H1 (cell line): ENCODE data around the gene NECTIN1. TPM values are rescaled to one million over a fixed set of nuclear protein-coding genes. Genes with fewer than 3 reads are reported as not detected.

ENCODE experiments used
- CTCF ChIA-PET: fragments of 300-600 bp; sonication (Branson Sonifier 250); formaldehyde crosslinking; loops from one replicate; lab custom pipeline; 2021; ENCODE audit not compliant: partially characterized antibody; lab: Charles Lee
- POLR2A ChIA-PET: fragments of 300-600 bp; sonication (Branson Sonifier 250); formaldehyde crosslinking; loops from one replicate; lab custom pipeline; 2021; ENCODE audit warnings: inconsistent platforms; ENCODE audit not compliant: partially characterized antibody; lab: Charles Lee
- DNase-seq, 2 experiments: peaks; one replicate each; pipeline versions ENCODE4 v3.0.0 to v3.0.0-alpha.2; 2010 to 2022; ENCODE audit warnings: low spot score in 2 of 2, low read depth in 1 of 2, mixed read lengths in 1 of 2
- FAIRE-seq: peaks from 2 replicates; lab custom pipeline; 2011; peaks lifted over from hg19 to GRCh38; lab: Jason Lieb, UNC
- H2AFZ ChIP-seq: 2 replicates; pipeline ENCODE4 v1.8.1; 2012; ENCODE audit warnings: low read length, inconsistent platforms
- H2AK5ac ChIP-seq: 2 replicates; pipeline ENCODE4 v1.6.1; 2013; ENCODE audit warnings: low read depth, low read length
- H2BK120ac ChIP-seq: replicated peaks from 2 replicates; pipeline ENCODE3; 2013; ENCODE audit warnings: low read depth, low read length, inconsistent platforms
- H2BK12ac ChIP-seq: 2 replicates; pipeline ENCODE4 v1.6.1; 2013; ENCODE audit warnings: low read depth, low read length
- H2BK15ac ChIP-seq: 2 replicates; pipeline ENCODE4 v1.6.1; 2013; ENCODE audit warnings: low read length
- H2BK20ac ChIP-seq: 2 replicates; pipeline ENCODE4 v1.6.1; 2013; ENCODE audit warnings: low read length
- H2BK5ac ChIP-seq: 2 replicates; pipeline ENCODE4 v1.6.1; 2013; ENCODE audit warnings: low read depth, low read length
- H3K14ac ChIP-seq: 2 replicates; pipeline ENCODE4 v1.6.1; 2013; ENCODE audit warnings: inconsistent platforms; ENCODE audit not compliant: insufficient read length
- H3K18ac ChIP-seq: 2 replicates; pipeline ENCODE4 v1.6.1; 2013; ENCODE audit warnings: low read length; ENCODE audit errors: extremely low read depth
- H3K23ac ChIP-seq: 2 replicates; pipeline ENCODE4 v1.6.1; 2013; ENCODE audit warnings: inconsistent platforms; ENCODE audit not compliant: insufficient read length
- H3K23me2 ChIP-seq: 2 replicates; pipeline ENCODE4 v1.6.1; 2013; ENCODE audit warnings: low read depth, low read length
- H3K27ac ChIP-seq: 2 replicates; pipeline ENCODE4 v1.6.1; 2011; ENCODE audit warnings: low read depth, low read length, inconsistent platforms
- H3K27me3 ChIP-seq, 4 experiments: replicated peaks in 1 of 4; 1 replicate in 1 of 4; 2 replicates in 3 of 4; pipeline versions ENCODE4 v1.6.1 to v1.8.1; 2011 to 2013; ENCODE audit warnings: low read length in 3 of 4, mild to moderate bottlenecking in 3 of 4, inconsistent platforms in 2 of 4, mixed read lengths in 2 of 4, moderate library complexity in 1 of 4; ENCODE audit not compliant: control insufficient read depth in 3 of 4, insufficient read depth in 3 of 4; ENCODE audit errors: extremely low read depth in 1 of 4
- H3K36me3 ChIP-seq, 4 experiments: 2 replicates each; pipeline versions ENCODE4 v1.6.1 to v1.8.1; 2011 to 2013; ENCODE audit warnings: mild to moderate bottlenecking in 4 of 4, low read length in 3 of 4, moderate library complexity in 2 of 4, control low read depth in 1 of 4, inconsistent platforms in 1 of 4; ENCODE audit not compliant: insufficient read depth in 4 of 4, control insufficient read depth in 2 of 4
- H3K4ac ChIP-seq: replicated peaks from 2 replicates; pipeline ENCODE3; 2013; ENCODE audit warnings: low read length, low read depth, mixed read lengths, inconsistent platforms; ENCODE audit not compliant: insufficient read length
- H3K4me1 ChIP-seq, 4 experiments: replicated peaks in 1 of 4; 1 replicate in 1 of 4; 2 replicates in 3 of 4; pipeline versions ENCODE4 v1.6.1 to v1.8.1; 2011 to 2013; ENCODE audit warnings: low read length in 3 of 4, inconsistent platforms in 2 of 4, mixed read lengths in 1 of 4; ENCODE audit not compliant: insufficient read depth in 4 of 4, control insufficient read depth in 3 of 4
- H3K4me2 ChIP-seq, 2 experiments: 2 replicates each; pipeline versions ENCODE4 v1.6.1 to v1.8.1; 2011 to 2013; ENCODE audit warnings: low read depth in 2 of 2, low read length in 2 of 2, control low read depth in 1 of 2, inconsistent platforms in 1 of 2, mild to moderate bottlenecking in 1 of 2; ENCODE audit not compliant: insufficient read depth in 1 of 2
- H3K4me3 ChIP-seq, 4 experiments: fragments of 200-600, 300-600 bp in 1 of 4; sonication (generic), shearing (Covaris generic), sonication (Bioruptor Twin) in 1 of 4; 2 replicates each; pipeline versions ENCODE4 v1.5.1 to v1.8.1; 2011 to 2016; ENCODE audit warnings: low read length in 4 of 4, low read depth in 3 of 4, control low read depth in 2 of 4, inconsistent platforms in 2 of 4, mild to moderate bottlenecking in 2 of 4, mixed read lengths in 1 of 4, moderate library complexity in 1 of 4; ENCODE audit not compliant: insufficient read depth in 2 of 4; ENCODE audit errors: extremely low read depth in 1 of 4
- H3K56ac ChIP-seq: replicated peaks from 2 replicates; pipeline ENCODE3; 2013; ENCODE audit warnings: low read depth, mild to moderate bottlenecking, mixed read lengths, low read length, inconsistent platforms; ENCODE audit not compliant: insufficient read length
- H3K79me1 ChIP-seq: 2 replicates; pipeline ENCODE4 v1.6.1; 2013; ENCODE audit warnings: low read depth, low read length, control low read depth
- H3K79me2 ChIP-seq, 2 experiments: 2 replicates each; pipeline versions ENCODE4 v1.6.1 to v1.8.1; 2012 to 2013; ENCODE audit warnings: low read length in 2 of 2, mild to moderate bottlenecking in 2 of 2, inconsistent platforms in 1 of 2; ENCODE audit not compliant: insufficient read depth in 2 of 2, control insufficient read depth in 1 of 2
- H3K9ac ChIP-seq, 4 experiments: replicated peaks in 1 of 4; 1 replicate in 1 of 4; 2 replicates in 3 of 4; pipeline versions ENCODE4 v1.6.1 to v1.8.1; 2011 to 2013; ENCODE audit warnings: low read depth in 3 of 4, low read length in 3 of 4, control low read depth in 2 of 4, mild to moderate bottlenecking in 2 of 4, moderate library complexity in 2 of 4, inconsistent platforms in 1 of 4; ENCODE audit errors: extremely low read depth in 1 of 4
- H3K9me3 ChIP-seq, 2 experiments: 2 replicates each; pipeline versions ENCODE4 v1.6.1 to v1.8.1; 2012 to 2013; ENCODE audit warnings: mild to moderate bottlenecking in 2 of 2, moderate library complexity in 2 of 2, control low read depth in 1 of 2, inconsistent platforms in 1 of 2, low read depth in 1 of 2, low read length in 1 of 2, mixed read lengths in 1 of 2; ENCODE audit not compliant: insufficient read depth in 2 of 2
- H4K20me1 ChIP-seq, 2 experiments: replicated peaks in 1 of 2; 2 replicates each; pipeline versions ENCODE3 to v1.8.1; 2011 to 2013; ENCODE audit warnings: inconsistent platforms in 2 of 2, low read length in 2 of 2, mild to moderate bottlenecking in 1 of 2; ENCODE audit not compliant: insufficient read depth in 2 of 2, control insufficient read depth in 1 of 2
- H4K5ac ChIP-seq: 2 replicates; pipeline ENCODE4 v1.6.1; 2013; ENCODE audit warnings: low read length, low read depth, mixed read lengths, inconsistent platforms; ENCODE audit not compliant: insufficient read length
- H4K8ac ChIP-seq: 2 replicates; pipeline ENCODE4 v1.8.0; 2013; ENCODE audit warnings: mild to moderate bottlenecking, moderate library complexity, low read length, inconsistent platforms; ENCODE audit not compliant: insufficient read depth; ENCODE audit errors: extremely low read depth
- H4K91ac ChIP-seq: replicated peaks from 2 replicates; pipeline ENCODE3; 2013; ENCODE audit warnings: low read length, mixed read lengths, inconsistent platforms; ENCODE audit not compliant: insufficient read length
- BACH1 ChIP-seq: IDR thresholded peaks from 2 replicates; pipeline ENCODE4 v1.6.1; 2012; ENCODE audit warnings: low read length, improper control_type of control experiment
- CHD1 ChIP-seq: IDR thresholded peaks from 2 replicates; pipeline ENCODE4 v1.6.1; 2012; ENCODE audit warnings: low read depth, low read length, improper control_type of control experiment
- EP300 ChIP-seq, 2 experiments: IDR thresholded peaks; 1 replicate in 1 of 2; 2 replicates in 1 of 2; pipeline ENCODE4 v1.6.1; 2011 to 2012; ENCODE audit warnings: low read depth in 2 of 2, low read length in 2 of 2, mild to moderate bottlenecking in 2 of 2, borderline replicate concordance in 1 of 2, inconsistent platforms in 1 of 2, moderate library complexity in 1 of 2
- JUN ChIP-seq: IDR thresholded peaks from 2 replicates; pipeline ENCODE4 v1.6.1; 2011; ENCODE audit warnings: low read depth, mild to moderate bottlenecking, improper control_type of control experiment, low read length
- JUND ChIP-seq: IDR thresholded peaks from 2 replicates; pipeline ENCODE4 v1.6.1; 2011; ENCODE audit warnings: mild to moderate bottlenecking, improper control_type of control experiment, low read length
- KDM4A ChIP-seq: IDR thresholded peaks from one replicate; pipeline ENCODE4 v1.7.1; 2012; ENCODE audit warnings: low read depth, mild to moderate bottlenecking, moderate library complexity, low read length, inconsistent platforms; ENCODE audit not compliant: severe bottlenecking
- NRF1 ChIP-seq: IDR thresholded peaks from 2 replicates; pipeline ENCODE4 v1.6.1; 2011; ENCODE audit warnings: mild to moderate bottlenecking, low read depth, low read length, improper control_type of control experiment
- RXRA ChIP-seq: IDR thresholded peaks from 2 replicates; pipeline ENCODE4 v1.6.1; 2011; ENCODE audit warnings: low read depth, mild to moderate bottlenecking, low read length, moderate library complexity; ENCODE audit not compliant: insufficient read depth
- SIX5 ChIP-seq: IDR thresholded peaks from 2 replicates; pipeline ENCODE4 v1.6.1; 2011; ENCODE audit warnings: mild to moderate bottlenecking, low read depth, low read length
- SP2 ChIP-seq: IDR thresholded peaks from 2 replicates; pipeline ENCODE4 v1.6.1; 2012; ENCODE audit warnings: mild to moderate bottlenecking, low read length, inconsistent platforms
- SP4 ChIP-seq: IDR thresholded peaks from 2 replicates; pipeline ENCODE4 v1.6.1; 2012; ENCODE audit warnings: low read length, inconsistent platforms
- WGBS, 2 experiments: shearing (Covaris generic) in 1 of 2; methylation state at CpG; one replicate each; pipeline versions ENCODE4 v1.1.6 to v1.1.7; 2013 to 2015; ENCODE audit warnings: low lambda C conversion rate in 2 of 2, mixed read lengths in 2 of 2, inconsistent platforms in 1 of 2, low coverage in 1 of 2, missing lambda C conversion rate in 1 of 2; ENCODE audit not compliant: insufficient replicate concordance in 2 of 2, insufficient coverage in 1 of 2, insufficient read length in 1 of 2; ENCODE audit errors: extremely low coverage in 1 of 2, missing lambda C conversion rate in 1 of 2; 5-methylcytosine and 5-hydroxymethylcytosine counted together
- polyA plus RNA-seq, 7 experiments: library from polyadenylated mRNA; depleted of rRNA in 3 of 7; stranded (reverse) in 5 of 7; unstranded in 2 of 7; fragments of >200 nt in 5 of 7; fragments of 200-250 nt in 2 of 7; gene quantifications; 1 replicate in 5 of 7; 2 replicates in 1 of 7; 4 replicates in 1 of 7; pipeline versions ENCODE4 v1.2.1 to v1.2.3, GENCODE V29; 2011 to 2013; ENCODE audit warnings: missing spikeins in 2 of 7, mixed read lengths in 2 of 7
- total RNA-seq: library from RNA; stranded (reverse); fragmentation: NEBNext Ultra II Directional; extraction: Animal tissue kit (Norgen Biotek cat#: 25700); gene quantifications from 2 replicates; pipeline ENCODE4 v1.2.1, GENCODE V29; 2021
- TF ChIP-seq, protein P1 (sequence below), 3 experiments: IDR thresholded peaks; 1 replicate in 2 of 3; 2 replicates in 1 of 3; pipeline versions ENCODE4 v1.5.1 to v1.6.1; 2011; ENCODE audit warnings: low read length in 3 of 3, mild to moderate bottlenecking in 3 of 3, inconsistent platforms in 2 of 3, low read depth in 1 of 3, moderate library complexity in 1 of 3; ENCODE audit not compliant: insufficient read depth in 1 of 3; ENCODE audit errors: control extremely low read depth in 1 of 3

Gene NECTIN1
- total and polyA plus RNA-seq, 2 of the 8 experiments (the other 6 are each of a cell fraction or from before 2014, with no cell fraction given) = 43.2 to 97.7 TPM

GRCh38 chr11:119650251-119650650 lies 78.7 kb downstream of the NECTIN1 start:
- H3K23ac ChIP-seq = no peak overlapping the region
- no peak overlapping the region for H3K4ac ChIP-seq
- POLR2A ChIA-PET = no interaction called here
- no peaks in the 10 kb centered on the region for H3K27me3 ChIP-seq
- peak overlapping the region; percentile 69; the same call in 1 of the 2 replicates for H2BK12ac ChIP-seq
- no peak overlapping the region for H4K5ac ChIP-seq
- H3K56ac ChIP-seq = no peak overlapping the region
- H3K9me3 ChIP-seq = no peaks in the 10 kb centered on the region
- H4K91ac ChIP-seq = no peak overlapping the region
- no peak overlapping the region for H4K8ac ChIP-seq
- H3K4me1 ChIP-seq = peaks cover 3 to 15% (median 6%) of the 10 kb centered on the region in 4 experiments
- H4K20me1 ChIP-seq = no peaks in the 10 kb centered on the region
- H3K18ac ChIP-seq = no peak overlapping the region
- H2AK5ac ChIP-seq = peak overlapping the region; percentile 2; the same call in 1 of the 2 replicates
- H3K79me1 ChIP-seq = no peaks in the 10 kb centered on the region
- H2BK15ac ChIP-seq = peak overlapping the region; percentile 72; the same call in 1 of the 2 replicates
- DNase-seq = no peak
- H3K36me3 ChIP-seq = no peaks in the 10 kb centered on the region
- H2BK20ac ChIP-seq = peak overlapping the region; percentile 64; the same call in 1 of the 2 replicates
- H2AFZ ChIP-seq = no peak overlapping the region
- no peak overlapping the region for H3K14ac ChIP-seq
- no peak overlapping the region for H2BK120ac ChIP-seq
- CTCF ChIA-PET = interaction anchor here (0.6 to 4.6 kb wide), 9 partner anchors 9 to 907 kb away, joined by 3 to 18 read pairs (median 3); no protein-coding TSS in a partner anchor
- H2BK5ac ChIP-seq = no peak overlapping the region; the same call in 1 of the 2 replicates
- 81% methylated on average over 6 of the region's 6 CpGs; no CpG with 5 or more reads in 1 of the 2 experiments for WGBS, 2 experiments
- H3K4me3 ChIP-seq = no peak overlapping the region
- H3K79me2 ChIP-seq = no peaks in the 10 kb centered on the region
- no peak for FAIRE-seq
- no peak overlapping the region for H3K9ac ChIP-seq
- no peak overlapping the region for H3K4me2 ChIP-seq
- no peak overlapping the region for H3K27ac ChIP-seq
- peaks cover 3% of the 10 kb centered on the region; the same call in 1 of the 2 replicates for H3K23me2 ChIP-seq
- no peak for TF ChIP-seq NRF1
- no peak for TF ChIP-seq SIX5
- TF ChIP-seq SP2 = no peak
- no peak for TF ChIP-seq JUND
- no peak for TF ChIP-seq SP4
- no peak for TF ChIP-seq CHD1
- TF ChIP-seq JUN = no peak
- no peak for TF ChIP-seq KDM4A
- no peak for TF ChIP-seq RXRA
- TF ChIP-seq, protein P1, sequence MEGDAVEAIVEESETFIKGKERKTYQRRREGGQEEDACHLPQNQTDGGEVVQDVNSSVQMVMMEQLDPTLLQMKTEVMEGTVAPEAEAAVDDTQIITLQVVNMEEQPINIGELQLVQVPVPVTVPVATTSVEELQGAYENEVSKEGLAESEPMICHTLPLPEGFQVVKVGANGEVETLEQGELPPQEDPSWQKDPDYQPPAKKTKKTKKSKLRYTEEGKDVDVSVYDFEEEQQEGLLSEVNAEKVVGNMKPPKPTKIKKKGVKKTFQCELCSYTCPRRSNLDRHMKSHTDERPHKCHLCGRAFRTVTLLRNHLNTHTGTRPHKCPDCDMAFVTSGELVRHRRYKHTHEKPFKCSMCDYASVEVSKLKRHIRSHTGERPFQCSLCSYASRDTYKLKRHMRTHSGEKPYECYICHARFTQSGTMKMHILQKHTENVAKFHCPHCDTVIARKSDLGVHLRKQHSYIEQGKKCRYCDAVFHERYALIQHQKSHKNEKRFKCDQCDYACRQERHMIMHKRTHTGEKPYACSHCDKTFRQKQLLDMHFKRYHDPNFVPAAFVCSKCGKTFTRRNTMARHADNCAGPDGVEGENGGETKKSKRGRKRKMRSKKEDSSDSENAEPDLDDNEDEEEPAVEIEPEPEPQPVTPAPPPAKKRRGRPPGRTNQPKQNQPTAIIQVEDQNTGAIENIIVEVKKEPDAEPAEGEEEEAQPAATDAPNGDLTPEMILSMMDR (IDR thresholded peaks at IDR 0.05; ENCODE audit: control extremely low read depth in 1 of 3, insufficient read depth in 1 of 3, low read depth in 1 of 3, low read length in 3 of 3) = no peak
- TF ChIP-seq BACH1 = no peak
- no peak for TF ChIP-seq EP300 (IDR thresholded peaks at IDR 0.05; ENCODE audit: borderline replicate concordance in 1 of 2, low read depth in 2 of 2, low read length in 2 of 2)
